GM13976 (cell line): ENCODE measurements around the gene CD3G.

Source experiments
- DNase-seq: peaks from one replicate; pipeline ENCODE4 v3.0.0; 2012; ENCODE audit warnings: low spot score
- CTCF ChIP-seq: IDR thresholded peaks from 2 replicates; pipeline ENCODE4 v1.5.1; 2012; ENCODE audit warnings: borderline replicate concordance, mild to moderate bottlenecking; ENCODE audit not compliant: insufficient read depth; ENCODE audit errors: extremely low read depth, missing control alignments, control extremely low read depth
- in situ Hi-C: fragments of 300-500 bp; cut with MboI; formaldehyde crosslinking; loops from one replicate; pipeline ENCODE4 v1.12.0; 2022; ENCODE audit warnings: low sequenced_read_pairs, mixed read lengths, inconsistent platforms; ENCODE audit not compliant: unreplicated experiment

Gene CD3G

GRCh38 chr11:118339281-118339961 is 4.7 kb upstream of the CD3G start:
- in situ Hi-C loops: no loop called here
- no peak for DNase-seq
- no peak for TF ChIP-seq CTCF

GRCh38 chr11:118340449-118340848 is 3.7 kb upstream of the CD3G start:
- TF ChIP-seq CTCF: no peak
- no peak for DNase-seq
- in situ Hi-C loops: no loop called here

- DNase-seq: no peak
- no peak for TF ChIP-seq CTCF
- in situ Hi-C loops: no loop called here
Measured at GRCh38 chr11:118341261-118341660, 2.9 kb upstream of the CD3G start.

- TF ChIP-seq CTCF: no peak
- no peak for DNase-seq
- in situ Hi-C loops: no loop called here
Measured at GRCh38 chr11:118341815-118342489, 2.2 kb upstream of the CD3G start.

- in situ Hi-C loops: no loop called here
- no peak for DNase-seq
- TF ChIP-seq CTCF: no peak
Measured at GRCh38 chr11:118342503-118343161, 1.5 kb upstream of the CD3G start, which contains the start of gene CD3D. TSS of gene CD3D (minus strand) at chr11:118342705. CDS start at chr11:118342607, 98 bp downstream.

- in situ Hi-C loops: no loop called here
- TF ChIP-seq CTCF: no peak
- no peak for DNase-seq
Measured at GRCh38 chr11:118343248-118343647, 896 bp upstream of the CD3G start.
